PC-3 (cell line): Measurements from ENCODE around the gene TRIM14.

Source experiments
- CTCF ChIP-seq: fragments of 300-600 bp; sonication (generic); conservative IDR thresholded peaks from 2 replicates; pipeline ENCODE4 v1.5.1; 2017; ENCODE audit warnings: antibody characterized with exemption, low read depth, mild to moderate bottlenecking, low read length
- EZH2 ChIP-seq: fragments of 300-600 bp; sonication (generic); IDR thresholded peaks from one replicate; pipeline ENCODE4 v1.6.1; 2017; ENCODE audit warnings: antibody characterized with exemption, mild to moderate bottlenecking, low read length; ENCODE audit not compliant: unreplicated experiment

DNA sequence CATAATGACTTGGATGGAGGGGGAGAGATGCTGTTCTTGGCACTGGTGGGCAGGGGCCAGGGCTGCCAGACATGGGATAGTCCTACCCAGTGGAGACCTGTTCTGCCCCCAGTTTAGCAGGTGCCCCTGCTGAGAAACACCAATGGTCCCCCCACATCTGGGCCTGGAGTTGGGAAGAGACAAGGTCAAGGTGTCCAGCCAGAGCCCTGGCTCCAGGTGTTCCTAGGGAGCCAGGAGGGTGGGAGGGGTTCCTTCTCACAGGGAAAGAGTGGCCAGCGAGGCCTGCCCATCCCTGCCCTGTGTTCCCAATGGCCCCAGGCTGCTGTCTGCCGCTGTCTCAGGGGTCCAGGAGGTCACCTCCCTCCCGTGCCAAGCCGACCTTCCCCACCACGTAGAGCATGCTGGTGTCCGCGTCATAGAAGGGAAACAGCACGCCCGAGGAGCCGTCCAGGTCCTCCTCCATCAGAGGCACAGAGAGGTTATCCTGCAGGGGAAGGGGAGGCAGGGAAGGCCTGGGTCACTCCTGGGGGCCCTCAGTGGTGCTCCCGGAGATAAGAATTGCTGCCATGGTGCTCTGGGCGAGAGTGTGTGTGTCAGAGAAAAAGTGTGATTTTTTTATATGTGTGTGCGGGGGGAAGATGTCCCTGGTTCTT, 11.7 kb upstream of the TRIM14 start:
- TF ChIP-seq CTCF (no peak), EZH2 (no peak)
